GM12864 (cell line): ENCODE data around the gene PDIK1L.

Experiments
- DNase-seq: peaks from one replicate; pipeline ENCODE4 v3.0.0-alpha.2; 2011; ENCODE audit warnings: low read depth
- H3K4me3 ChIP-seq: 2 replicates; pipeline ENCODE4 v1.5.1; 2011; ENCODE audit warnings: mild to moderate bottlenecking, low read depth, low read length, control low read depth
- TF ChIP-seq, protein P1 (sequence below): IDR thresholded peaks from 2 replicates; pipeline ENCODE4 v1.5.1; 2011; ENCODE audit warnings: low read depth, mild to moderate bottlenecking, moderate library complexity, low read length, control low read depth, inconsistent platforms; ENCODE audit errors: missing control alignments

Gene PDIK1L

GRCh38 chr1:26164861-26165842, 53.5 kb downstream of the PDIK1L start:
- DNase-seq = no peak

GRCh38 chr1:26166719-26167281, 55.2 kb downstream of the PDIK1L start:
- no peak overlapping the region for H3K4me3 ChIP-seq
- TF ChIP-seq, protein P1, sequence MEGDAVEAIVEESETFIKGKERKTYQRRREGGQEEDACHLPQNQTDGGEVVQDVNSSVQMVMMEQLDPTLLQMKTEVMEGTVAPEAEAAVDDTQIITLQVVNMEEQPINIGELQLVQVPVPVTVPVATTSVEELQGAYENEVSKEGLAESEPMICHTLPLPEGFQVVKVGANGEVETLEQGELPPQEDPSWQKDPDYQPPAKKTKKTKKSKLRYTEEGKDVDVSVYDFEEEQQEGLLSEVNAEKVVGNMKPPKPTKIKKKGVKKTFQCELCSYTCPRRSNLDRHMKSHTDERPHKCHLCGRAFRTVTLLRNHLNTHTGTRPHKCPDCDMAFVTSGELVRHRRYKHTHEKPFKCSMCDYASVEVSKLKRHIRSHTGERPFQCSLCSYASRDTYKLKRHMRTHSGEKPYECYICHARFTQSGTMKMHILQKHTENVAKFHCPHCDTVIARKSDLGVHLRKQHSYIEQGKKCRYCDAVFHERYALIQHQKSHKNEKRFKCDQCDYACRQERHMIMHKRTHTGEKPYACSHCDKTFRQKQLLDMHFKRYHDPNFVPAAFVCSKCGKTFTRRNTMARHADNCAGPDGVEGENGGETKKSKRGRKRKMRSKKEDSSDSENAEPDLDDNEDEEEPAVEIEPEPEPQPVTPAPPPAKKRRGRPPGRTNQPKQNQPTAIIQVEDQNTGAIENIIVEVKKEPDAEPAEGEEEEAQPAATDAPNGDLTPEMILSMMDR = no peak
- DNase-seq = no peak

More at GRCh38 chr1:26164861-26165842, 53.5 kb downstream of the PDIK1L start:
- TF ChIP-seq, protein P1 = no peak
- H3K4me3 ChIP-seq = no peak overlapping the region

DNA sequence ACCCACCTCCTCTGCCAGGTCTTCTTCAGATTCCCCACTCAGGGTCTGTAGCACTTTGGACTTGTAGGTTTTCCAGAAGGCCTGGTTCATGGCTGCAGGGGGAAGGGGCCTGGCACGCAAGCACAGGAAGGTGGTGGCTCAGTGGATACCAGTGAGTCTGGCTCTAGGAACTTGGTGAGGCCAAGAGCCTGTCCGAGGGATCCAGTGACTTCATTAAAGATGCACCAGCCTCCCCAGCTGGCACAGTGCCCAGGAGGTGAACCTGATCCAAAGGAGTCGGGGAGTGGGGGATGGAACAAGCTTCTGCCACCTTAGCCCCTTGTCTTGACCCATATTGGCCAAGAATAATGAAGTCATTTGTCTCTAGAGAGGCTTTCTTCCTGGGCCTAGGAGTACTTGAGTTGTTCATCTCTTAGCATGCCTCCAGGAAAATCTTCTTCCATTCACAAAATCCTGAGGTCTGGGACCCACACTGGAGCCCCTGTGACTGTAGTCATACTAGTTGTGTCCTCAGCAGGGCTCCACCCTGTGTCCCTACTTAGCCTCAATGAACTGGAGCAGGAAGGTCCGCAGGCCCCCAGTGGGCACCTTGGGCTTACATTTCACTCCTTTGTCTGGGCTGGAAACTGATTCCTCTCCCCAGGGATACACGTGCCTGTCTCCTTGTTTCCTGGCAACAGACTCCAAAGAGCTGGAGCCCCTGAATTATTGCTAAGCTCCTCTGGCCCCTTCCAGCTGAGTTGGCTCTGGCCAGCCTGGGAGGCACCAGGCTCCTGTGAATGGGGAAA, 57.0 kb downstream of the PDIK1L start, which contains the start of gene C1orf232:
C1orf232 (minus strand) TSS at position 554 of the 788 bp plus-strand sequence; CDS start at position 90, 464 bp downstream.
- DNase-seq = no peak
- TF ChIP-seq, protein P1 = no peak

DNA sequence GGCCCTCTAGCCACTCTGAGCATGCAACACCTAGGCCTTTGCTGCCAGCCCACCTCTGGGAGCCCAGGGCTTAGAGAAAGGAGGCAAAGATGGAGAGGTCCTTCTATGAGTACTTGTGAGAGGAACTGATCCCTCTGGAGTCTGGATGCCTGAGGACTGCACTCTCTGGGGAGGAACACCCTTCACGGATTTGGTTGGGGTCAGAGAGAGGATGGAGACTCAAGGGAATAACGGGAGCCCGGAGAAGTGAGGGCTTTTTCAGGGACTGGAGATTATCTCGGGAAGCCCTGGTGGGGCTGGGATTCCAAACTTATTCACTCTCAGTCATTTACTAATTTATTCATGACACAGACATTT, 57.6 kb downstream of the PDIK1L start:
- no peak overlapping the region for H3K4me3 ChIP-seq
- TF ChIP-seq, protein P1 = no peak
- no peak for DNase-seq

More for the DNA sequence above, 57.0 kb downstream of the PDIK1L start, which contains the start of gene C1orf232:
- H3K4me3 ChIP-seq = peak within 1 kb of the TSS; percentile 87

DNA sequence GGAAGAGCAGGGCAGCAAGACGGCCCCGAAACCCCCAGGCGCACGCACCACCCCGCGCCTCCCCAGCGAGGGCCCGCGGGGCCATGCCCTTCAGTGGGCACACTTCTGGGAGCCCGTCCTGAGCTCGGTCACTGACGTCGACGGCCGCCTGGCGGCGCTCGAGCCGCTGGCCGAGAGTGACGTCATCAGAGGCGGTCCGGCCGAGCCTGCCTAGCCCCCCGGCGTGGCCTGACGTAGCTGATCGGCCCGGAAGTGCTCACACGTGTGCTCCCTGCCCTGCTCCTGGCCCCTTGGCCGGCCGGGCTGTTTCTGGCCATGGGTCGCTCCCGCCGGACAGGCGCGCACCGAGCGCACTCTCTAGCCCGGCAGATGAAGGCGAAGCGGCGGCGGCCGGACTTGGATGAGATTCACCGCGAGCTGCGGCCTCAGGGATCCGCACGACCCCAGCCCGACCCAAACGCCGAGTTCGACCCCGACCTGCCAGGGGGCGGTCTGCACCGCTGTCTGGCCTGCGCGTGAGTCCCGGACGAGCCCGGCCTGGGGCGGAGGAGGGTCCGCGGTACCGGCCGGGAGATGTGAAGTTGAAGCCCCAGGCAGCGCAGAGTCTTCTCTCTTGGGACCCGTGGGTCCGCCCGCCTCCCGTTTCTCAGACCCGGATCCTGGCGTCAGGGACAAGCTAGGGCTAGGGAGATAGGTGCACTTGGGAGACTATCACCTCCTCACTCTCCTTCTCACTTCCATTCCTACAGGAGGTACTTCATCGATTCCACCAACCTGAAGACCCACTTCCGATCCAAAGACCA, 58.2 kb downstream of the PDIK1L start, which contains the start of gene ZNF593:
ZNF593 (plus strand) TSS at position 240 of the 803 bp plus-strand sequence; CDS start at position 316, 76 bp downstream.
- peak; percentile 71 for DNase-seq
- H3K4me3 ChIP-seq = peak within 1 kb of the TSS; percentile 87
- TF ChIP-seq, protein P1 = peak; percentile 99

- TF ChIP-seq, protein P1 = no peak
- H3K4me3 ChIP-seq = peak overlapping the region; percentile 87
- no peak for DNase-seq
These were observed 58.8 kb downstream of the PDIK1L start for GRCh38 chr1:26170472-26170821.
